AG04449 (cell line): ENCODE results near the gene CCDC146.

Experiments
- CTCF ChIA-PET: fragments of 350-600 bp; formaldehyde crosslinking; extraction: SDS; loops from one replicate; lab custom pipeline; 2021; ENCODE audit warnings: antibody characterized with exemption; lab: Yijun Ruan, JAX
- POLR2A ChIA-PET: fragments of 400-600, 350-600 bp; formaldehyde crosslinking; extraction: SDS; loops from one replicate; lab custom pipeline; 2020; ENCODE audit warnings: antibody characterized with exemption, inconsistent platforms; lab: Yijun Ruan, JAX
- DNase-seq: peaks from one replicate; pipeline ENCODE4 v3.0.0-alpha.2; 2010; ENCODE audit warnings: low read depth, low spot score
- H3K4me3 ChIP-seq: 2 replicates; pipeline ENCODE4 v1.5.1; 2011; ENCODE audit warnings: low read depth, mild to moderate bottlenecking, control low read depth, low read length
- CTCF ChIP-seq: IDR thresholded peaks from one replicate; pipeline ENCODE4 v1.5.1; 2011; ENCODE audit warnings: mild to moderate bottlenecking, moderate library complexity, low read length, control low read depth, inconsistent platforms; ENCODE audit not compliant: insufficient read depth; ENCODE audit errors: missing control alignments

Gene CCDC146

GRCh38 chr7:77320714-77321113, 198.3 kb downstream of the CCDC146 start:
- CTCF ChIA-PET, result interaction anchor here (2.1 kb wide), 1 partner anchor 11 kb away, joined by 7 read pairs; no protein-coding TSS in a partner anchor
- POLR2A ChIA-PET, result no interaction called here
- no peak for DNase-seq
- no peak for TF ChIP-seq CTCF
- H3K4me3 ChIP-seq, result no peak overlapping the region

- DNase-seq, result no peak
- no peak overlapping the region for H3K4me3 ChIP-seq
- CTCF ChIA-PET, result interaction anchor here (2.1 kb wide), 1 partner anchor 11 kb away, joined by 7 read pairs; no protein-coding TSS in a partner anchor
- POLR2A ChIA-PET, result no interaction called here
- TF ChIP-seq CTCF, result no peak
These were observed 198.9 kb downstream of the CCDC146 start for GRCh38 chr7:77321300-77321699.

GRCh38 chr7:77326131-77326530, 203.7 kb downstream of the CCDC146 start:
- CTCF ChIA-PET, result interaction anchor here (0.8 kb wide), 1 partner anchor 10 kb away, joined by 3 read pairs; no protein-coding TSS in a partner anchor
- no peak overlapping the region for H3K4me3 ChIP-seq
- POLR2A ChIA-PET, result no interaction called here
- no peak for TF ChIP-seq CTCF
- DNase-seq, result no peak

- peak; percentile 72 for DNase-seq
- H3K4me3 ChIP-seq, result no peak overlapping the region
- POLR2A ChIA-PET, result no interaction called here
These were observed 204.9 kb downstream of the CCDC146 start for GRCh38 chr7:77327067-77327931.

GRCh38 chr7:77327932-77328628, 205.7 kb downstream of the CCDC146 start:
- no peak for DNase-seq
- TF ChIP-seq CTCF, result no peak
- H3K4me3 ChIP-seq, result no peak overlapping the region
- CTCF ChIA-PET, result interaction anchor here (0.7 to 1.3 kb wide), 3 partner anchors 81 to 206 kb away, joined by 3 read pairs; partner anchors contain the start of gene CCDC146
- POLR2A ChIA-PET, result no interaction called here

More at GRCh38 chr7:77327067-77327931, 204.9 kb downstream of the CCDC146 start:
- TF ChIP-seq CTCF, result no peak
- CTCF ChIA-PET, result interaction anchor here (0.7 kb wide), 1 partner anchor 80 kb away, joined by 3 read pairs; no protein-coding TSS in a partner anchor

GRCh38 chr7:77328669-77329068, 206.3 kb downstream of the CCDC146 start:
- TF ChIP-seq CTCF, result no peak
- CTCF ChIA-PET, result interaction anchor here (0.9 to 1.3 kb wide), 3 partner anchors 11 to 207 kb away, joined by 3 read pairs; partner anchors contain the start of gene CCDC146
- no peak overlapping the region for H3K4me3 ChIP-seq
- POLR2A ChIA-PET, result no interaction called here
- no peak for DNase-seq
